GM12875 (cell line): ENCODE results near the gene NT5C3A.

Experiments used
- H3K4me3 ChIP-seq: one replicate; pipeline ENCODE4 v1.5.1; 2011; ENCODE audit warnings: low read depth, low read length, control low read depth
- CTCF ChIP-seq: IDR thresholded peaks from 2 replicates; pipeline ENCODE4 v1.5.1; 2011; ENCODE audit warnings: low read depth, mild to moderate bottlenecking, control low read depth, inconsistent platforms, low read length, moderate library complexity, borderline replicate concordance; ENCODE audit not compliant: insufficient read depth

The NT5C3A gene

GRCh38 chr7:33043501-33044400 is 18.8 kb downstream of the NT5C3A start:
- TF ChIP-seq CTCF, result no peak
- H3K4me3 ChIP-seq, result no peak overlapping the region

- TF ChIP-seq CTCF, result no peak
- H3K4me3 ChIP-seq, result no peak overlapping the region
These were observed 20.7 kb downstream of the NT5C3A start for GRCh38 chr7:33041631-33042428.

GRCh38 chr7:33040803-33041516 is 21.6 kb downstream of the NT5C3A start:
- no peak overlapping the region for H3K4me3 ChIP-seq
- no peak for TF ChIP-seq CTCF

GRCh38 chr7:33039903-33040292 is 22.7 kb downstream of the NT5C3A start:
- H3K4me3 ChIP-seq, result peak overlapping the region; percentile 34
- TF ChIP-seq CTCF, result no peak

GRCh38 chr7:33039257-33039902 is 23.2 kb downstream of the NT5C3A start:
- H3K4me3 ChIP-seq, result peak overlapping the region; percentile 34
- TF ChIP-seq CTCF, result no peak

- H3K4me3 ChIP-seq, result no peak overlapping the region
These were observed 23.9 kb downstream of the NT5C3A start for GRCh38 chr7:33038639-33039038.

More at GRCh38 chr7:33038639-33039038, 23.9 kb downstream of the NT5C3A start:
- TF ChIP-seq CTCF, result no peak
